GM18951 (cell line): ENCODE data around the gene ABLIM2.

Source experiments
- POLR2A ChIP-seq: IDR thresholded peaks from 4 replicates; pipeline ENCODE4 v1.6.1; 2011; ENCODE audit warnings: mild to moderate bottlenecking; ENCODE audit not compliant: insufficient read length, insufficient read depth; ENCODE audit errors: extremely low read depth
- in situ Hi-C: fragments of 300-500 bp; cut with MboI; formaldehyde crosslinking; loops from one replicate; pipeline ENCODE4 v1.12.0; 2022; ENCODE audit warnings: low sequenced_read_pairs, mixed read lengths, inconsistent platforms; ENCODE audit not compliant: unreplicated experiment

The ABLIM2 gene

GRCh38 chr4:7987148-7987989 lies 171.2 kb downstream of the ABLIM2 start:
- no peak for TF ChIP-seq POLR2A
- in situ Hi-C loops = loop anchor here (10.0 kb wide), 1 partner anchor 183 kb away; no protein-coding TSS in a partner anchor

- in situ Hi-C loops = loop anchor here (10.0 kb wide), 1 partner anchor 181 kb away; no protein-coding TSS in a partner anchor
- TF ChIP-seq POLR2A = no peak
Observed at GRCh38 chr4:7985891-7986441, 172.6 kb downstream of the ABLIM2 start.

- in situ Hi-C loops = loop anchor here (10.0 kb wide), 1 partner anchor 180 kb away; no protein-coding TSS in a partner anchor
- no peak for TF ChIP-seq POLR2A
Observed at GRCh38 chr4:7985072-7985471, 173.5 kb downstream of the ABLIM2 start.

GRCh38 chr4:7984286-7984925 lies 174.2 kb downstream of the ABLIM2 start:
- in situ Hi-C loops = loop anchor here (10.0 kb wide), 1 partner anchor 180 kb away; no protein-coding TSS in a partner anchor

GRCh38 chr4:7983296-7983695 lies 175.3 kb downstream of the ABLIM2 start:
- no peak for TF ChIP-seq POLR2A
- in situ Hi-C loops = loop anchor here (10.0 kb wide), 1 partner anchor 178 kb away; no protein-coding TSS in a partner anchor

More at GRCh38 chr4:7984286-7984925, 174.2 kb downstream of the ABLIM2 start:
- no peak for TF ChIP-seq POLR2A

- TF ChIP-seq POLR2A = no peak
- in situ Hi-C loops = loop anchor here (10.0 kb wide), 1 partner anchor 177 kb away; no protein-coding TSS in a partner anchor
Observed at GRCh38 chr4:7981738-7982394, 176.7 kb downstream of the ABLIM2 start.

GRCh38 chr4:7980036-7980435 lies 178.6 kb downstream of the ABLIM2 start:
- in situ Hi-C loops = loop anchor here (10.0 kb wide), 1 partner anchor 175 kb away; no protein-coding TSS in a partner anchor
- TF ChIP-seq POLR2A = no peak

- in situ Hi-C loops = no loop called here
- TF ChIP-seq POLR2A = no peak
Observed at GRCh38 chr4:7979652-7979968, 179.0 kb downstream of the ABLIM2 start.

GRCh38 chr4:7978907-7979651 lies 179.5 kb downstream of the ABLIM2 start:
- no peak for TF ChIP-seq POLR2A
- in situ Hi-C loops = no loop called here

GRCh38 chr4:7978489-7978888 lies 180.1 kb downstream of the ABLIM2 start:
- TF ChIP-seq POLR2A = no peak
- in situ Hi-C loops = no loop called here

- no peak for TF ChIP-seq POLR2A
- in situ Hi-C loops = no loop called here
Observed at GRCh38 chr4:7976634-7977033, 182.0 kb downstream of the ABLIM2 start.

GRCh38 chr4:7976025-7976424 lies 182.6 kb downstream of the ABLIM2 start:
- no peak for TF ChIP-seq POLR2A
- in situ Hi-C loops = no loop called here
